GM12878 (cell line): ENCODE results near the gene SYT4.

ENCODE experiments used
- HDAC6 ChIP-seq: fragments of 200-600 bp; sonication (generic); IDR thresholded peaks from one replicate; pipeline ENCODE4 v1.8.0; 2017; ENCODE audit warnings: antibody characterized with exemption; ENCODE audit not compliant: unreplicated experiment
- JUND ChIP-seq: IDR thresholded peaks from 2 replicates; pipeline ENCODE4 v1.6.1; 2012; ENCODE audit warnings: low read depth, mild to moderate bottlenecking, low read length, improper control_type of control experiment, moderate library complexity
- RB1 ChIP-seq: fragments of 450-650 bp; formaldehyde crosslinking; IDR thresholded peaks from 2 replicates; pipeline ENCODE4 v1.6.1; 2017; ENCODE audit warnings: mild to moderate bottlenecking, borderline replicate concordance
- TCF12 ChIP-seq: IDR thresholded peaks from 2 replicates; pipeline ENCODE4 v1.6.1; 2011; ENCODE audit warnings: low read depth, mild to moderate bottlenecking, low read length
- ZBTB33 ChIP-seq: fragments of 450-650 bp; IDR thresholded peaks from 2 replicates; pipeline ENCODE4 v1.6.1; 2017; ENCODE audit warnings: mild to moderate bottlenecking
- TF ChIP-seq, protein P1 (sequence below): IDR thresholded peaks from 2 replicates; pipeline ENCODE4 v1.6.1; 2012; ENCODE audit warnings: low read depth, low read length, improper control_type of control experiment
- TF ChIP-seq, protein P2 (sequence below), 3 experiments: IDR thresholded peaks in 2 of 3; conservative IDR thresholded peaks in 1 of 3; 2 replicates each; pipeline ENCODE4 v1.5.1; 2011; ENCODE audit warnings: low read depth in 3 of 3, low read length in 3 of 3, mild to moderate bottlenecking in 3 of 3, control low read depth in 2 of 3, moderate library complexity in 2 of 3, inconsistent platforms in 1 of 3, mixed read lengths in 1 of 3; ENCODE audit not compliant: control insufficient read depth in 2 of 3, insufficient read depth in 1 of 3; ENCODE audit errors: extremely low read depth in 1 of 3

GRCh38 chr18:43277164-43277600 lies at the start of gene SYT4:
- TF ChIP-seq ZBTB33 = no peak
- TF ChIP-seq, protein P1, sequence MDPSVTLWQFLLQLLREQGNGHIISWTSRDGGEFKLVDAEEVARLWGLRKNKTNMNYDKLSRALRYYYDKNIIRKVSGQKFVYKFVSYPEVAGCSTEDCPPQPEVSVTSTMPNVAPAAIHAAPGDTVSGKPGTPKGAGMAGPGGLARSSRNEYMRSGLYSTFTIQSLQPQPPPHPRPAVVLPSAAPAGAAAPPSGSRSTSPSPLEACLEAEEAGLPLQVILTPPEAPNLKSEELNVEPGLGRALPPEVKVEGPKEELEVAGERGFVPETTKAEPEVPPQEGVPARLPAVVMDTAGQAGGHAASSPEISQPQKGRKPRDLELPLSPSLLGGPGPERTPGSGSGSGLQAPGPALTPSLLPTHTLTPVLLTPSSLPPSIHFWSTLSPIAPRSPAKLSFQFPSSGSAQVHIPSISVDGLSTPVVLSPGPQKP = no peak
- TF ChIP-seq RB1 = no peak
- no peak for TF ChIP-seq JUND
- no peak for TF ChIP-seq TCF12
- no peak for TF ChIP-seq HDAC6
- TF ChIP-seq, protein P2, sequence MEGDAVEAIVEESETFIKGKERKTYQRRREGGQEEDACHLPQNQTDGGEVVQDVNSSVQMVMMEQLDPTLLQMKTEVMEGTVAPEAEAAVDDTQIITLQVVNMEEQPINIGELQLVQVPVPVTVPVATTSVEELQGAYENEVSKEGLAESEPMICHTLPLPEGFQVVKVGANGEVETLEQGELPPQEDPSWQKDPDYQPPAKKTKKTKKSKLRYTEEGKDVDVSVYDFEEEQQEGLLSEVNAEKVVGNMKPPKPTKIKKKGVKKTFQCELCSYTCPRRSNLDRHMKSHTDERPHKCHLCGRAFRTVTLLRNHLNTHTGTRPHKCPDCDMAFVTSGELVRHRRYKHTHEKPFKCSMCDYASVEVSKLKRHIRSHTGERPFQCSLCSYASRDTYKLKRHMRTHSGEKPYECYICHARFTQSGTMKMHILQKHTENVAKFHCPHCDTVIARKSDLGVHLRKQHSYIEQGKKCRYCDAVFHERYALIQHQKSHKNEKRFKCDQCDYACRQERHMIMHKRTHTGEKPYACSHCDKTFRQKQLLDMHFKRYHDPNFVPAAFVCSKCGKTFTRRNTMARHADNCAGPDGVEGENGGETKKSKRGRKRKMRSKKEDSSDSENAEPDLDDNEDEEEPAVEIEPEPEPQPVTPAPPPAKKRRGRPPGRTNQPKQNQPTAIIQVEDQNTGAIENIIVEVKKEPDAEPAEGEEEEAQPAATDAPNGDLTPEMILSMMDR (IDR thresholded peaks at IDR 0.05 in 2 of 3, conservative IDR thresholded peaks at IDR 0.05 in 1 of 3; ENCODE audit: control insufficient read depth in 2 of 3, extremely low read depth in 1 of 3, insufficient read depth in 1 of 3, low read depth in 3 of 3, low read length in 3 of 3) = no peak
